Neuronal stem cell (in vitro differentiated cells): ENCODE results near the gene MUC6.

Experiments used
- DNase-seq: peaks from one replicate; pipeline ENCODE4 v3.0.0-alpha.2; 2013; ENCODE audit warnings: low spot score
- H2AFZ ChIP-seq: one replicate; pipeline ENCODE4 v1.6.1; 2013; ENCODE audit warnings: mild to moderate bottlenecking, low read length, inconsistent platforms
- H2AK5ac ChIP-seq: 2 replicates; pipeline ENCODE4 v1.6.1; 2013; ENCODE audit warnings: low read depth, mild to moderate bottlenecking, inconsistent platforms, low read length, moderate library complexity, mixed read lengths
- H2BK120ac ChIP-seq: 2 replicates; pipeline ENCODE4 v1.6.1; 2013; ENCODE audit warnings: low read depth, mild to moderate bottlenecking, inconsistent platforms, low read length, moderate library complexity, mixed read lengths
- H2BK12ac ChIP-seq: one replicate; pipeline ENCODE4 v1.6.1; 2013; ENCODE audit warnings: low read length, inconsistent platforms
- H2BK15ac ChIP-seq: 2 replicates; pipeline ENCODE4 v1.6.1; 2013; ENCODE audit warnings: mild to moderate bottlenecking, low read length, inconsistent platforms, mixed read lengths
- H2BK5ac ChIP-seq: one replicate; pipeline ENCODE4 v1.6.1; 2013; ENCODE audit warnings: inconsistent platforms, mild to moderate bottlenecking, low read length, moderate library complexity
- H3K14ac ChIP-seq: one replicate; pipeline ENCODE4 v1.6.1; 2013; ENCODE audit warnings: low read length, inconsistent platforms
- H3K18ac ChIP-seq: 2 replicates; pipeline ENCODE4 v1.6.1; 2013; ENCODE audit warnings: low read length, inconsistent platforms
- H3K23ac ChIP-seq: 2 replicates; pipeline ENCODE4 v1.6.1; 2013; ENCODE audit warnings: low read depth, mild to moderate bottlenecking, mixed read lengths, low read length, inconsistent platforms; ENCODE audit not compliant: poor library complexity
- H3K27ac ChIP-seq: replicated peaks from 3 replicates; pipeline ENCODE4 v1.5.1; 2013; ENCODE audit warnings: low read length, inconsistent platforms
- H3K27me3 ChIP-seq, 3 experiments: 2 replicates each; pipeline ENCODE4 v1.6.1; 2013; ENCODE audit warnings: low read length in 3 of 3, mild to moderate bottlenecking in 2 of 3, inconsistent platforms in 1 of 3, low read depth in 1 of 3, mixed read lengths in 1 of 3, moderate library complexity in 1 of 3; ENCODE audit not compliant: control insufficient read depth in 3 of 3, insufficient read depth in 3 of 3
- H3K36me3 ChIP-seq, 2 donors: replicated peaks in 1 of 2; 2 replicates each; pipeline ENCODE4 v1.6.1; 2013; ENCODE audit warnings: low read length in 2 of 2; ENCODE audit not compliant: control insufficient read depth in 2 of 2, insufficient read depth in 2 of 2
- H3K4ac ChIP-seq: 2 replicates; pipeline ENCODE4 v1.6.1; 2013; ENCODE audit warnings: inconsistent platforms, mild to moderate bottlenecking, low read length, moderate library complexity
- H3K4me1 ChIP-seq, 2 donors: 1 replicate in 1 of 2; 2 replicates in 1 of 2; pipeline ENCODE4 v1.6.1; 2013; ENCODE audit warnings: low read length in 2 of 2, low read depth in 1 of 2; ENCODE audit not compliant: control insufficient read depth in 2 of 2, insufficient read depth in 1 of 2
- H3K4me2 ChIP-seq: one replicate; pipeline ENCODE4 v1.6.1; 2013; ENCODE audit warnings: mild to moderate bottlenecking, low read length, inconsistent platforms; ENCODE audit not compliant: insufficient read depth, poor library complexity, severe bottlenecking
- H3K4me3 ChIP-seq, 2 donors: 2 replicates each; pipeline ENCODE4 v1.5.1; 2013; ENCODE audit warnings: low read length in 2 of 2, mild to moderate bottlenecking in 2 of 2, inconsistent platforms in 1 of 2, moderate library complexity in 1 of 2
- H3K79me1 ChIP-seq: one replicate; pipeline ENCODE4 v1.6.1; 2013; ENCODE audit warnings: low read depth, mild to moderate bottlenecking, inconsistent platforms, low read length, moderate library complexity
- H3K9ac ChIP-seq: one replicate; pipeline ENCODE4 v1.6.1; 2013; ENCODE audit warnings: mild to moderate bottlenecking, low read depth, low read length, inconsistent platforms; ENCODE audit not compliant: poor library complexity
- H3K9me3 ChIP-seq, 2 donors: replicated peaks in 1 of 2; 2 replicates each; pipeline versions ENCODE3 to v1.6.1; 2013; ENCODE audit warnings: low read length in 2 of 2, mild to moderate bottlenecking in 2 of 2, inconsistent platforms in 1 of 2, low read depth in 1 of 2, mixed read lengths in 1 of 2, moderate library complexity in 1 of 2; ENCODE audit not compliant: control insufficient read depth in 2 of 2, insufficient read depth in 1 of 2
- H4K8ac ChIP-seq: one replicate; pipeline ENCODE4 v1.6.1; 2013; ENCODE audit warnings: low read depth, mild to moderate bottlenecking, inconsistent platforms, low read length, moderate library complexity
- H4K91ac ChIP-seq: one replicate; pipeline ENCODE4 v1.6.1; 2013; ENCODE audit warnings: low read length, low read depth, mild to moderate bottlenecking, inconsistent platforms; ENCODE audit not compliant: poor library complexity
- WGBS, 2 donors: extraction: QIAGEN DNeasy Blood & Tissue Kit; methylation state at CpG; one replicate each; pipeline ENCODE4 v1.1.7; 2013; ENCODE audit warnings: missing lambda C conversion rate in 2 of 2, mixed read lengths in 1 of 2; ENCODE audit not compliant: insufficient read length in 2 of 2, insufficient replicate concordance in 1 of 2; ENCODE audit errors: extremely low coverage in 2 of 2; 5-methylcytosine and 5-hydroxymethylcytosine counted together

The MUC6 gene

DNA sequence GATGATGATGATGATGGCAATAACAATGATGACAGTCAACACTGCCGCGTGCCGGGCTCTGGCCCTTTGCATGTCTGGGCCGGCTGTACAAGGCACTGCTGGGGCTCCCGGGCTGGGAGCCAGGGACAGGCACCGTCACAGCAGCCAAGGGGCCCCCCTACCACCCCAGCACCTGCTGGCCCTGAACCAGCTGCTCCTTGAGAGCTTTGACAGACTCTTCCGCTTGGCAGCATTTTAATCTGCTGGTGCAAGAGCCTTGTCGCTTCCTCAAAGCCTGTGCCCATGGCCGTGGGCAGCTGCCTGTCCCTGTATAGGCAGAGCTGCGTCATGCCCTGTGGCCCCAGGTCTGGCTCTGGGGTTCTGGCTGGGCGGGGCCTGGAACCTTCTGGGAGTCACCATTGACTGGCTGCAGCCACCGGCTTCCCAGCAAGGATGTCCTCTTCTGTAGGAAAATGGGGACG is 12.9 kb upstream of the MUC6 start:
- no peak for DNase-seq
- peaks cover 0 to 15% (median 0%) of the 10 kb centered on the region in 3 experiments for H3K27me3 ChIP-seq
- H3K36me3 ChIP-seq: no peaks in the 10 kb centered on the region
- H4K8ac ChIP-seq: no peak overlapping the region
- H2BK15ac ChIP-seq: peak overlapping the region; percentile 98
- no peak overlapping the region for H3K23ac ChIP-seq
- no peak overlapping the region for H3K27ac ChIP-seq
- H2BK120ac ChIP-seq: peak overlapping the region; percentile 61
- H2BK5ac ChIP-seq: peak overlapping the region; percentile 24
- no peak overlapping the region for H2AFZ ChIP-seq
- peaks cover 0 to 14% of the 10 kb centered on the region in 2 donors for H3K4me1 ChIP-seq
- H3K14ac ChIP-seq: no peak overlapping the region
- peak overlapping the region; percentile 48 for H3K18ac ChIP-seq
- H3K4me3 ChIP-seq: no peak overlapping the region
- no peak overlapping the region for H2BK12ac ChIP-seq
- H3K4ac ChIP-seq: peak overlapping the region; percentile 53
- no peaks in the 10 kb centered on the region for H3K79me1 ChIP-seq
- peak overlapping the region; percentile 100 for H2AK5ac ChIP-seq
- no CpG with 5 or more reads among the region's 13 CpGs for WGBS, 2 donors
- no peak overlapping the region for H3K4me2 ChIP-seq
- H4K91ac ChIP-seq: no peak overlapping the region
- no peaks in the 10 kb centered on the region for H3K9me3 ChIP-seq
- peak overlapping the region; percentile 44 for H3K9ac ChIP-seq

DNA sequence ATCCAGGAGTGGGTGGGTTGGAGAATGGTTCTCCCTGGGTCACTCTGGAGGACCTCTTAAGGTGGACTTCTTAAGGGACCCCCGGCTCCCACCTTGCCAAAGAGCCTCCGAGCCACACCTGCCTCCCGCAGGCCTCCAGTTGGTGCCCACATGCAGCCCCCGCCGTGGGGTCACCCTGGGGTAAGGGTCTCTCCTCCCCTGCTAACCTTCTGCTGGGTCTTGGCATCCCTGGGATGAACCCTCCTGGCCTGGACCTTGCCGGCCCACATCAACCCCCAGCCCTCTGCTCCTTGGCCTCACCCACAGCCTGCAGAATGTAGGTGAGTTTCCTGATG is 12.5 kb upstream of the MUC6 start:
- H3K36me3 ChIP-seq: no peaks in the 10 kb centered on the region
- no peak overlapping the region for H4K8ac ChIP-seq
- H3K27me3 ChIP-seq: peaks cover 0 to 13% (median 0%) of the 10 kb centered on the region in 3 experiments
- H2AFZ ChIP-seq: no peak overlapping the region
- H3K18ac ChIP-seq: peak overlapping the region; percentile 57
- no peak overlapping the region for H3K27ac ChIP-seq
- no peak overlapping the region for H2BK5ac ChIP-seq
- no peaks in the 10 kb centered on the region for H3K9me3 ChIP-seq
- no peaks in the 10 kb centered on the region for H3K79me1 ChIP-seq
- no peak overlapping the region for H3K4me3 ChIP-seq
- peak overlapping the region; percentile 61 for H2BK120ac ChIP-seq
- H3K14ac ChIP-seq: no peak overlapping the region
- H3K9ac ChIP-seq: no peak overlapping the region
- H2BK12ac ChIP-seq: no peak overlapping the region
- no peak overlapping the region for H3K4ac ChIP-seq
- WGBS, 2 donors: no CpG with 5 or more reads among the region's 6 CpGs
- H3K4me2 ChIP-seq: no peak overlapping the region
- H2AK5ac ChIP-seq: no peak overlapping the region
- H2BK15ac ChIP-seq: no peak overlapping the region
- H3K4me1 ChIP-seq: peaks cover 0 to 12% of the 10 kb centered on the region in 2 donors
- H3K23ac ChIP-seq: no peak overlapping the region
- H4K91ac ChIP-seq: no peak overlapping the region
- DNase-seq: no peak

DNA sequence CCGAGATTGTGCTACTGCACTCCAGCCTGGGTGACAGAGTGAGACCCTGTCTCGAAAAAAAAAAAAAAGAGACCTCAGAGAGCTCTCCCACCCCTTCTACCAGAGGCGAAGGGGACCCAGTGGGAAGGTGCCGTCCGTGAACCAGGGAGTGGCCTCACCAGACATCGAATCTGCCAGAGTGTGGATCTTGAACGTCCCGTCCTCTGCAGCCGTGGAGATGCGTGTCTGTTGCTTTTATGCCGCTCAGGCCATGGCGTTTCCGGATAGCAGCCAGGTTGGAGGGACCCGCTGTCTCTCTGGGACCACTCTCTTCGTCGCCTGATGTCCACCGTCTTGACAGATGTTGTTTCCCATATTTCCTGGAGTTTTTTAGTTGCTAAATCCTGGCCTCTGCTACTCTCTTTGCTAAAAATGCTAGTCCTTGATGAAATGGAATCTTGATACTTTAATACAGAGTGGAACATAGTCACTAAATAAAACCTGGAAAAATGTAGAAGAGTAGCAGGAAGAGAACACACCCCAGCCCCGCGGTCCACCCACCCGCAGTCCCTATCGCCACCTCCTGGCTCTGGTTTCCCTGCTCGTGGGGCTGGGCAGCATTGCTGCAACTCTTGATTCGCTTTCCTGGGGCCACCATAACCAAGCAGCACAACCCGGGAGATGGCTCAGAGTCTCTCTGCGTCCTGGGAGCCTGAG is 12.0 kb upstream of the MUC6 start:
- no peaks in the 10 kb centered on the region for H3K36me3 ChIP-seq
- peak overlapping the region; percentile 61 for H2BK120ac ChIP-seq
- no peak overlapping the region for H2BK5ac ChIP-seq
- H3K27ac ChIP-seq: no peak overlapping the region
- no peak overlapping the region for H3K23ac ChIP-seq
- no peak overlapping the region for H3K4me3 ChIP-seq
- H2BK12ac ChIP-seq: no peak overlapping the region
- H3K18ac ChIP-seq: peak overlapping the region; percentile 13
- no CpG with 5 or more reads among the region's 25 CpGs for WGBS, 2 donors
- no peak overlapping the region for H3K9ac ChIP-seq
- peaks cover 0 to 11% (median 0%) of the 10 kb centered on the region in 3 experiments for H3K27me3 ChIP-seq
- H3K9me3 ChIP-seq: no peaks in the 10 kb centered on the region
- H2BK15ac ChIP-seq: peak overlapping the region; percentile 46
- peaks cover 0 to 11% of the 10 kb centered on the region in 2 donors for H3K4me1 ChIP-seq
- no peak overlapping the region for H4K91ac ChIP-seq
- H3K4me2 ChIP-seq: no peak overlapping the region
- no peaks in the 10 kb centered on the region for H3K79me1 ChIP-seq
- H2AK5ac ChIP-seq: no peak overlapping the region
- no peak overlapping the region for H4K8ac ChIP-seq
- H3K14ac ChIP-seq: no peak overlapping the region
- DNase-seq: no peak
- H2AFZ ChIP-seq: no peak overlapping the region
- no peak overlapping the region for H3K4ac ChIP-seq

DNA sequence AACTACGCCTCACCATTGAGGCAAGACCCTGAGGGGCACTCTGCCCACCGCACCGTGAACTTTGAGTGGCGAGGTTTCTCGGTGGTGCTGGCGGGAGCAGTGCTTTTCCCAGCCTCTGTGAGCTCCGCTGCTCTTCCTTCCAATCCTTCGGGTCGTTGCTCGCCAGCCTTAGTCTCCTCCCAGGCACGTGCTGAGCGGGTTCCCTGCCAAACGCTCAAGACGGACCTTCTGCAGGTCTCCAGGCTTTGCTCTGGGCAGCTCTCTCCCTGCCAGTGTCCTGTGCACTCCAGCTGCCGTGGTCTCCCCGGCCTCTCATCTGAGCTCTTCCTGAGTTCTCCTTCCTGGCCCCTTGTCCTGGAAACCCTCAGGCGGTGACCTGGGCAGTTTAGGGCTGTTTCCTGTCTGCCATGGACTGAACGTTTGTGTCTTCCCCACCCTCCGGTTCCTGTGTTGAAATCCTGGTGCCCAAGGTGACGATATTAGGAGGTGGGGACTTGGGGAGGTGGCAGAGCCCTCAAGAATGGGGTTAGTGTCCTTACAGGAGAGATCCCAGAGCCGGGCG is 11.2 kb upstream of the MUC6 start:
- H3K27me3 ChIP-seq: peaks cover 0 to 11% (median 0%) of the 10 kb centered on the region in 3 experiments
- no peak overlapping the region for H3K4me2 ChIP-seq
- peak overlapping the region; percentile 93 for H2BK5ac ChIP-seq

More for the DNA sequence above, 11.2 kb upstream of the MUC6 start:
- no CpG with 5 or more reads among the region's 22 CpGs for WGBS, 2 donors
- H4K8ac ChIP-seq: no peak overlapping the region
- no peak overlapping the region for H2BK120ac ChIP-seq
- no peak overlapping the region for H4K91ac ChIP-seq
- no peak overlapping the region for H3K27ac ChIP-seq
- H3K9ac ChIP-seq: peak overlapping the region; percentile 21
- H3K18ac ChIP-seq: peak overlapping the region; percentile 85
- no peak overlapping the region for H3K14ac ChIP-seq
- no peaks in the 10 kb centered on the region for H3K9me3 ChIP-seq
- H2AFZ ChIP-seq: peak overlapping the region; percentile 0
- peak overlapping the region; percentile 58 for H2BK12ac ChIP-seq
- peak overlapping the region; percentile 88 for H2AK5ac ChIP-seq
- DNase-seq: no peak
- peaks cover 0 to 10% of the 10 kb centered on the region in 2 donors for H3K4me1 ChIP-seq
- H3K79me1 ChIP-seq: no peaks in the 10 kb centered on the region
- peak overlapping the region; percentile 97 for H2BK15ac ChIP-seq
- no peak overlapping the region for H3K4me3 ChIP-seq
- H3K36me3 ChIP-seq: no peaks in the 10 kb centered on the region
- H3K23ac ChIP-seq: no peak overlapping the region
- H3K4ac ChIP-seq: no peak overlapping the region
